Hepatocyte (in vitro differentiated cells): ENCODE measurements around the gene PTPRQ.

Experiments used
- EZH2 ChIP-seq: fragments of 200-600 bp; sonication (generic); IDR thresholded peaks from 2 replicates; pipeline ENCODE4 v1.6.1; 2016; ENCODE audit warnings: antibody characterized with exemption, mild to moderate bottlenecking, borderline replicate concordance
- EZH2phosphoT487 ChIP-seq: fragments of 200-600 bp; sonication (generic); IDR thresholded peaks from one replicate; pipeline ENCODE4 v1.6.1; 2018; ENCODE audit warnings: antibody characterized with exemption, mild to moderate bottlenecking, low read depth, moderate library complexity; ENCODE audit not compliant: unreplicated experiment, severe bottlenecking
- TF ChIP-seq, protein P1 (sequence below): fragments of 200-600 bp; sonication (generic); IDR thresholded peaks from 2 replicates; pipeline ENCODE4 v1.5.1; 2016; ENCODE audit warnings: antibody characterized with exemption, mild to moderate bottlenecking; ENCODE audit not compliant: poor library complexity

DNA sequence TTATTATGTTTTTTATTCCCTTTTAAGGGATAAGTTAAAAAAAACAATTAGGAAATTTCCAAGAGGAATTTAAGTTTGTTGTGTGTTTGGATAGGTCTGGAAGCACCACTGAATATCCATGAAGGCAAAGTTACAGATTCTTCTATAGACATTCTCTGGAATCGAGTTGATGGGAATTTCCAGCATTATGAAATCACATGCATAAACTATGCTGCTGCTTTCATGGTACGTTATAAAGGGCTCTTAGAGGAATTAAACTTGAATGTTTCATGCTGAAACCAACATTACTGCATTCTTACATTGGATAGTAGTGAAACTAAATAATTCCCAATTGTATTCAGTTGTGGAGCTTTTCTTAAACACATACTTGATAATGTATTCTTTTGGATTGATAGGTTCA is 21.5 kb upstream of the PTPRQ start:
- TF ChIP-seq, protein P1, sequence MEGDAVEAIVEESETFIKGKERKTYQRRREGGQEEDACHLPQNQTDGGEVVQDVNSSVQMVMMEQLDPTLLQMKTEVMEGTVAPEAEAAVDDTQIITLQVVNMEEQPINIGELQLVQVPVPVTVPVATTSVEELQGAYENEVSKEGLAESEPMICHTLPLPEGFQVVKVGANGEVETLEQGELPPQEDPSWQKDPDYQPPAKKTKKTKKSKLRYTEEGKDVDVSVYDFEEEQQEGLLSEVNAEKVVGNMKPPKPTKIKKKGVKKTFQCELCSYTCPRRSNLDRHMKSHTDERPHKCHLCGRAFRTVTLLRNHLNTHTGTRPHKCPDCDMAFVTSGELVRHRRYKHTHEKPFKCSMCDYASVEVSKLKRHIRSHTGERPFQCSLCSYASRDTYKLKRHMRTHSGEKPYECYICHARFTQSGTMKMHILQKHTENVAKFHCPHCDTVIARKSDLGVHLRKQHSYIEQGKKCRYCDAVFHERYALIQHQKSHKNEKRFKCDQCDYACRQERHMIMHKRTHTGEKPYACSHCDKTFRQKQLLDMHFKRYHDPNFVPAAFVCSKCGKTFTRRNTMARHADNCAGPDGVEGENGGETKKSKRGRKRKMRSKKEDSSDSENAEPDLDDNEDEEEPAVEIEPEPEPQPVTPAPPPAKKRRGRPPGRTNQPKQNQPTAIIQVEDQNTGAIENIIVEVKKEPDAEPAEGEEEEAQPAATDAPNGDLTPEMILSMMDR: no peak
- no peak for TF ChIP-seq EZH2phosphoT487
- TF ChIP-seq EZH2: no peak
